NCI-H146 (cell line): Measurements from ENCODE around the gene ENDOD1.
"Not testable (repeated sequence)": the region's sequence is repeated elsewhere in the genome, so short reads cannot be mapped to it uniquely, and the experiment has no call there.

Source experiments
- DNase-seq: peaks from one replicate; lab custom pipeline; 2025; lab: John Stamatoyannopoulos, UW

ENDOD1 gene

DNA sequence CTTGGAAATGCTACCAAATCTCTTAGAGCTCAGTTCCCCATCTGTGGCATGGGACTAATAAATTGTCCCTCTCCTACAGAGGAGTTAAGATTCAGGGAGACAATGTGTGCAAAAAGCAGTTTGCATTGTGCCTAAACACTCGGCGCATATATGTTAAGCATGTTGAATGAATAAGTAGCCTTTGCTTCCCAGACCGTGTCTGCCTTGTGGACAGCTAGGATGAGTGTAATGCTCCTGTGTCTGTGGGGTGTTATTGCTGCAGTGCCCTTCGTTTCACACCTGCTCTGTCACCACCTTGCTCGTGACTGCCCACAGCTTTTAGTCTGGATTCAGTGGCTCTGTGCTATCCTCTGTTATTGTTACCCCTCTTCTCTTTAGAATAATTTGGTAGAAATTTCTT lies 14.1 kb downstream of the ENDOD1 start:
- DNase-seq = no peak

DNA sequence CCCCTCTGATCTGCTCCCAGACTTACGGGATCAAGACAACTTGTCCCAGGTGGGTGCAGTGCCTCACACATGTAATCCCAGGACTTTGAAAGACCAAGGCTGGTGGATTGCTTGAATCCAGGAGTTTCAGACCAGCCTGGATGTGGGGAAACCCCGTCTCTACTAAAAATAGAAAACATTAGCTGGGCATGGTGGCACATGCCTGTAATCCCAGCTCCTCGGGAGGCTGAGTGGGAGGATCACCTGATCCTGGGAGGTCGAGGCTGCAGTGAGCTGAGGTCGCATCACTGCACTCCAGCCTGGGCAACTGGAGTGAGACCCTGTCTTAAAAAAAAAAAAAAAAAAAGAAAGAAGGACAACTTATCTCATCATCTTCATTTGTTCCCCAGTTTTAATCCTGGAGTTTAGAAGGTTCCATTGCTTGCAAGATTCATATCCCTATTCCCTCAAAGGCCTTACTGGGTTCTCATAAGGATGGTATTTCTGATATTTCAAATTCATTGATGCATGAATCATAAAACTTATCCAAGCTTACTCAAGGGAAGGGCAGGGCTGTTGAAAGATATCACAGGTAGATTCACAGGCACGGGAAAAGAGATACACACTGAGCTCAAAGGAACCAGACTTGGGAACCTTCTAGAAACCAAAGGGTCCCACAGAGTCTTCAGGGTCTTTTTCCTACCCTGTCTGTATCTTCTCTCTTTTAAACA lies 14.6 kb downstream of the ENDOD1 start:
- DNase-seq = no peak

DNA sequence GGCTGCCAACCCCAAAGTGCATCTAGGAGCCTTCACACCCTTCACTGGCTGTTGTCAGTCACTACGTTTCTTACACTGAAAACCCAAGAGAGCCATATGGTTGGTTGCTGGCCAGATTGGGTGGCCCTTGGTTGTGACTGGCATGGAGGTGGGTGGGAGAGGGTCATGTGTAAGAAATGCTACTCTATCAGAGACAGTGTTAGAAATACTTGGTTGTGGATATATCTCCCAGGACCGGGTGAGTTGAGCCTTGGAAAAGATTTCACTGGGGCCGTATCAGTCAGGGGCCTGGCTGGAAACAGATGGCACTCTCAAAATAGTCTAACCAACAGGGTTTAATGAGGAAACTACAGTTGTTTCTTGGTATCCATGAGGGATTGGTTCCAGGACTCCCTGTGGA lies 15.2 kb downstream of the ENDOD1 start:
- no peak for DNase-seq

DNA sequence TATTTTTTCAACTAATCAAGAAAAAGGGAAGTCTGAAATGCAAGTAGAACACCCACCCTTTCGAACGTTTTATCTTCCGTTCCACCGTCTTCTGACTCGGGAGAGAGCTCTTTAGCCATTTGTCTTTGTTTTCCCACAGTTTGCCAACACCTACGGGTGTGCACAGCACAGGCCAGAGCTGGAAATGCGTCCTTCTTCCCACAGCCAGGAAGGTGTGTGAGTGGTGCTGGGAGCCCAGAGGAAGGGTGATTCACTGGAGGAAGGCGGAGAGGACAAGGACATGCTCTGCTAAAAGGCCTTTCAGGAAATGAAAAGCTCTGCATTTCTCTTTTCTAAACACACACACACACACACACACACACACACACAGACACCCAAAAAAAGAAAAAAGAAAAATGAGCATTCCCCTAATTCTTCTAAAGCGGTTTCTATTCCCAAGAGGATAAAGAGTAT lies 18.5 kb downstream of the ENDOD1 start:
- no peak for DNase-seq

DNA sequence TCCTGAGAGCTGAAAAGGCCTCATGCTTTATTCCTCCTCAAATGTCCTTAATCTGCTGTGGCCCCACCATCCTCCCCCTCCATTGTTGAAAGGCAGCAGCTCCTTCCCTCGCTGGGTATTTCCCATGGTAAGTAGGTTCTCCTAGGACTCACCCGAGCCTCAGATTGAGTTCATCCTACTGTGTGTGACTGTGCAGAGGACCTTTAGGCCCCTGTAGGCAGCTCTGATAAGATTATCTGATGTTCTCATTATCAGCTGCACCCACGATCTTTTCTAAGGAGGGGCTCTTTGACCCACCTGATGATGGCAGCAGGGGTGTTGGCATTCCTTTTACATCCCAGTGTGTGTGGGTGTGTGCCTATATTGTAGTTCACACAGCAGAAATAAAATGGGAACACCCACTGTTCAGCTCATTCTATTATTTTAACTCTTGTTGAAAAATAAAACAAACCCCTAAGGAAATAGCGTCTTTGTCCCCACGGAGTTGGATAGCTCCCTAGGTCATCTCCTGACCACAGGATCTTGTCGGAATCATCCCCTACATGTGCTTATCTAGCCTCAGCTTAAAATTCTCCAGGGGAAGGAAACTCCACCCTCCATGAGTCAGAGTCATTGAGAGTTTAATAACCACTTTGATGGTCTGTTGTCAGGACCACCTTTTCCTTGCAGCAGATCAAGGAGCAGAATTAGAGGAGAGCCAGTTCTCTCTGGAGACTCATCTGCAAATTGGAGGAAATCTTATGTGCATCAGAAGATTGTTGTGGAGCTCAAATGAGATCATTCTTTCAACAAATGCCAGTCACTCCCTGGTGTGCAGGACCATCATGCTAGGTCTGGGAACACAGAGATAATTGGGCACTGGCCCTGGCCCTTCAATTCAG lies 19.3 kb downstream of the ENDOD1 start:
- DNase-seq = no peak

DNA sequence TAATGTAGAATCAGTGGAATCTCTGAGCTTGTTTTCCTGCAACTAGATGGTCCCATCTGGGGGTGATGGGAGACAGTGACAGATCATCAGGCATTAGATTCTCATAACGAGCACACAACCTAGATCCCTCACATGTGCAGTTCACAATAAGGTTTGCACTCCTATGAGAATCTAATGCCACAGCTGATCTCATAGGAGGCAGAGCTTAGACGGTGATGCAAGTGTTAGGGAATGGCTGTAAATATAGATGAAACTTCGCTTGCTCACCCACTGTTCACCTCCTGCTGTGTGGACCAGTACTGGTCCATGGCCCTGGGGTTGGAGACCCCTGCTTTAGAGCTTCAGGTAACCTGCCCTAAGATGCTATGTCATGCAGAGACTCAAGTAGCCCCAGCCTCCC lies 21.8 kb downstream of the ENDOD1 start:
- DNase-seq = not testable (repeated sequence)

DNA sequence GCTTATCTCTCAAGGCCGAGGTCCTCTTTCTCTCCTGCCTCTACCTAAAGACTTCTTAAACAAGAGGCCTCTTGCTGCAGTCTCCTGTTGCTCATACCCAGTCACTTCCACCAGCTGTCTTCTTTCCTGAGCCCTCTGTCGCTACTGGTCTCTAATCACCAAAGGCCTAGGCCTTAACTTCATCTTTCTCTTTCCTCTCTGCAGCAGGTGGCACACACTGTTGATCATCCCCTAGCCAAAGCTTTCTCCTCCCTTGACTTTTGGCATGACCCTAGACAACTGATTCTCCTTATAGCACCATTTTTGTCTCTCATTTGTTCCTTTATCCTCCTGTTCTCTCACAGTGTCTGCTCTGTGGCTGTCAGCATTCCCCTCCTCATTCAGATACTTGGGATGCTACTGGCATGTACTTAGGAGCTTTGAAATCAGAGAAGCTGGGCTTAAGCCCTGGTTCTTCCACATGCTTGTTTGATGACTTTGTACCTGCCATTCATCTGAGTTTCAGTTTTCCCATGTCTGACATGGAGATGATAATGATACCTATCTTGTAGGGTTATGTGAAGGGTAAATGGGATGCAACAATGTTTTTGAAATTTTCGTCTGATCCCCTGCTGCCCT lies 22.4 kb downstream of the ENDOD1 start:
- no peak for DNase-seq

DNA sequence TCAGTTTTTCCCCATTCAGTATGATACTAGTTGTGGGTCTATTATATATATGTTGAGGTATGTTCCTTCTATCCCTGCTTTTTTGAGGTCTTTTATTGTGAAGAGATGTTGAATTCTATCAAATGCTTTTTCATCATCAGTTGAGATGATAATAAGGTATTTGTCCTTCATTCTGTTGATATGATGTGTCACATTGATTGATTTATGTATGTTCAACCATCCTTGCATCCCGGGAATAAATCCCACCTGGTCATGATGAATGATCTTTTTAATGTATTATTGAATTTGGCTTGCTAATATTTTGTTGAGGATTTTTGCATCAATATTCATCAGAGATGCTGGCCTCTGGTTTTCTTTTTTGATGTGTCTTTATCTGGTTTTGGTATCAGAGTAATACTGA lies 26.0 kb downstream of the ENDOD1 start:
- no peak for DNase-seq

DNA sequence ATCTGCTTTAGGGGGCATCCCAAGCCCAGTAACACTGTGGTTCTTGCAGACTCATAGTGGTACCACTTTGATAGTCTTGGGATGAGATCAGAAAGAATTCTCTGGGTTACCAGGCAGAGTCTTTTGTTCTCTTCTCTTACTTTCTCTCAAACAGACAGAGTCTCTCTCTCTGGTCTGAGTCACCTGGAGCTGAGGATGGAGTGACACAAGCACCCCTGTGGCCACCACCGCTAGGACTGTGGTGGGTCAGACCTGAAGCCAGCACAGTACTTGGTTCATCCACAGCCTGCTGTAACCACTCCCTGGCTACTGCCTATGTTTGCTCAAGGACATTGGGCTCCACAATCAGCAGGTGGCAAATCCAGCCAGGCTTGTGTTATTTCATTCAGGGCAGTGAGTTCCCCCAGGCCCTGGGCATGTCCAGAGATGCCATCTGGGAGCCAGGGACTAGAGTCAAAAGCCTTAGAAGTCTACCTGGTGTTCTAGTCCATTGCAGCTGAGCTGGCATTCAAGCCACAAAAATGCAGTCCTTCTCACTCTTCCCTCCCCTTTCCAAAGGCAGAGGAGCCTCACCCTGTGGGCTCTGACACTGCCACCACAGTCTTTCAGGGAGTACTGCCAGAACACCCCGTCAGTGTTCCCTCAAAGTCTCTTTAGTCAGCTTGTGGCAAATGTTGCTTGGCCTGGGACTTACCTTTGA lies 29.9 kb downstream of the ENDOD1 start:
- no peak for DNase-seq

DNA sequence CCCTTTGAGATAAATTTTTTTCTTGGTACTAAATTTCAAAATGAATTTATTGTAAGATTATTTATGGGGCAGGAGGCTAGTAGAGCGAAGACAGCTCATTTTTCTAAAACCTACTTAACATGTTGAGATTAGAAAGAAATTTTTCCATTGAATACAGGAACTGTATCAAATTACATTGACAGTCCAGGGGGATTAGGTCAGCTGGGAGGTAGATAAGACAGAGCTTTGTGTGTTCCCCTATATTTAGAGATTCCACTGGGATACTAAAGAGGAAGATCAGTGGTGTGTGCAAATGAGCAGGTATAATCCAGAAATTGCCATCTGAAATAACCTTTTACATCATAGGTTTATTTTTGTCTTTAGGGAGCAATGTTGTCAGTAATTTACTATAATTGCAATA lies 32.1 kb downstream of the ENDOD1 start:
- DNase-seq = no peak

DNA sequence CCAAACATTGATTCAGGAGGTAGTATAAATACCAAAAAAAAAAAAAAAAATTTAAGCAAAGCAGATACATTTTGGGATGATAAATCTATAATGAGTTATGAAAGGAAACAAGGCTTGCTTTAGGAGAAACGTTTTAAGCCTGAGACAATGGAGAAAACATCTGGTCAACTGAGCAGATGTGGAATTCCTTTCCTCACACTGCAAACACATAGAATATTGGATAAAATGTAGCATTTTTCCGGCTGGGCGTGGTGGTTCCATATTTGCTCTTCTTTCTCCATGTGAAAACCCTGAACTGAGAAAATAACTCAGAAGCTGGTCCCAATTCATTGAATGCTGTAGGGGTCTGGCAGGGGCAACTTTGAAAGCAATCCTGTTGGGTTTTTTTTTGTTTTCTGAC lies 33.9 kb downstream of the ENDOD1 start:
- no peak for DNase-seq

DNA sequence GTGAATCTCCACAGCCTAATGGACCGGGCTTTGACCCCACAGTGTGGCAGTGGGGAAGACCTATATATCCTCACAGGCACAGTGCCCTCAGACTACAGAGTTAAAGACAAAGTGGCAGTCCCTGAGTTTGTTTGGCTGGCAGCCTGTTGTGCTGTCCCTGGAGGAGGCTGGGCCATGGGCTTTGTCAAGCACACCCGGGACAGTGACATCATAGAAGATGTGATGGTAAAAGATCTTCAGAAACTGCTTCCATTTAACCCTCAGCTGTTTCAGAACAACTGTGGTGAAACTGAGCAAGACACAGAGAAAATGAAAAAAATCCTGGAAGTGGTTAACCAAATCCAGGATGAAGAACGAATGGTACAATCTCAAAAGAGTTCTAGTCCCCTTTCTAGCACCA lies 39.0 kb downstream of the ENDOD1 start:
- DNase-seq = no peak

DNA sequence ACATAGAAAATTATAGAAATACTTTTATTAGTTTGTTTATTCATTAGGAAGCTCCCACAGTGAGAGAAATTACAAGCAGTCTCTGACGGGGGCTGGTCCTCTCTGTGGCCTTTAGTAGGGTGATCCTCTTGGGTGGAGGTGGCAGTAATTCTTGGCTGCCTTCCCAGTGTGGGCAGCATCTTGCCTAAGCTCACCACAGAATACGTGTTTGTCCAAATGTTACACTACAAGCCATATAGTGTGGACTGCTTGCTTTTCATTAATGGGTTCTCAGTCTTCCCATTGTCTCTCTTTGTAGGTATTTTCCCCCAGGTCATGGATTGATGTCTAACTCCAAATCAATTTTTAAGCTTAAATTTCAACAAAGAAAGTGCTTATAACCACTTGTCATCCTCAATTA lies 43.3 kb downstream of the ENDOD1 start:
- no peak for DNase-seq

DNA sequence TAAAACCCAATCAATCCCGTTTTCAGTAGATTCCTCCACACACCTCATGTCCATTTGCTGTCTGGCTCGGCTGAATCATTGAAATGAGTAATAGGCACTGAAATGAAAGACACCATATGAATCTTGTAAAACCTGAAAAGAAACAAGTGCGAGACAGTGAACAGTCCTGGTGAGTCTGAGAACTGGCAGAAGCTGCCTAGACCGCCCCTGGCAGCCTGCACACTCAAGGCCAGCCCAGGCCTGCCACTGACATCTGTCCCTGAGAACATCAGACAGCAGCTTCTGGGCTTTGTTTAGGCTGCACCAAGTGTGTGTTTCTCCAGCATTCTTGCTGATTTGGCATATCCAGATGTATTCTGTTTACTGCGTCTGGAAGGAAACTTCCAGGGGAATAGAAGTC lies 44.8 kb downstream of the ENDOD1 start:
- DNase-seq = no peak

DNA sequence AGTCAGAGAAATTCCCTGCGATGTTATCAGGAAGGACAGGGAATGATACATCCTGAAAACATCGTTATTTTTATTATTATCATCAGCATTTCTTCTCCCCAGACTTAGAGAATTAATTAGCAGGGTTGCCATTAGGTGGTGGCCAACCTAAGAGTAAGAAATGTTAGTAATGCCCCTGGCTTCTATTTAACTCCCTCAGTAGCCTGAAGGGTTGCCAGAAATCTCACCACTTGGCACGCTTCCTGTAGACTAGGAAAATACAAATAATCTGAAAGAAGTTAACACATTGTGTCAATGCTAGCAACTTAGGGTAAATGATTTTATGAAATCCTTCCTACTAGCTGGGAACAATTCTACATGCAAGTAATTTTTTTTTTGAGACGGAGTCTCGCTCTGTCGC lies 45.5 kb downstream of the ENDOD1 start:
- no peak for DNase-seq

DNA sequence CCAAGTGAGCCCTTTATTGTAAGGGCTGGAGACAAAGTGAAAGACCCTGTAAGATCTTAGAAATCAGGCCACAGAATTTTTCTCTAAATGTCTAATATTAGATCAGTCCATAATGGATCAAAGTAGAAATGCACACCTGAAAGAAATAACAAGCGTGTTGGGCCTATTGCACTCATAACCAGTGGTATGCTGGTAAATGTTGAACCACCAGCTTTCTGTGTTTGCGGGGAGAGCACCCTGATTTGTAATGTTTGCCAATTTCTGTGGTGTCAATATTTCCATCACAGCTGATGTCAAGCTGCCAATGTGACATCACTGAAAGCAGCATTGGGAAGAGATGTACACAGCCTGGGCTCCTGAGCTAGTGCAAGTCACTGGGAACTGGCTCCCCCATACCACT lies 46.2 kb downstream of the ENDOD1 start:
- no peak for DNase-seq

DNA sequence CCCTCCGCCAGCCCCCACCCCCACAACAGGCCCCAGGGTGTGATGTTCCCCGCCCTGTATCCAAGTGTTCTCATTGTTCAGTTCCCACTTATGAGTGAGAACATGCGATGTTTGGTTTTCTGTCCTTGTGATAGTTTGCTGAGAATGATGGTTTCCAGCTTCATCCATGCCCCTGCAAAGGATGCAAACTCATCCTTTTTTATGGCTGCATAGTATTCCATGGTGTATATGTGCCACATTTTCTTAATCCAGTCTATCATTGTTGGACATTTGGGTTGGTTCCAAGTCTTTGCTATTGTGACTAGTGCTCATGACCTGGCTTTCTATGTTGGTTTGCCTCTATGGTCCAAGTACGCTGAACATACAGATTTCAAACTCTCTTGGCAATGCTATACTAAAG lies 47.1 kb downstream of the ENDOD1 start:
- not testable (repeated sequence) for DNase-seq

DNA sequence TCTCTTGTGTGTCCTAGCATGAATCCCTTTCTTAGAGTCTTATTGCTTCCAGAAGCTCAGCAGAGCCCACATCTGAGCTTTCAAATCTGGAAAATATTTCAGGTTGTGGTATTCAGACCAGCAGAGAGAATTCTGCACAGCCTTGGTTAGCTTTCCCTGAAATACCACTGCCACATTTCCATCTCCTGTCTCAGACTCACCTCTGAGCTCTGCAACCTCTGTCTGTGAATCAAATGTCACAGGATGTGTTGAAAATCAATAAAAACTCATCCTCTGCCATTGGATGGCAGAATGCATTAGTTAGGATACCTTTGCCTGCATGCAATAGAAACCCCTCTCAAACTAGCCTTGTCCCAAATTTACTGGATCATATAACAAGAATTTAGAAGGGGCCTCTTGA lies 47.7 kb downstream of the ENDOD1 start:
- no peak for DNase-seq

DNA sequence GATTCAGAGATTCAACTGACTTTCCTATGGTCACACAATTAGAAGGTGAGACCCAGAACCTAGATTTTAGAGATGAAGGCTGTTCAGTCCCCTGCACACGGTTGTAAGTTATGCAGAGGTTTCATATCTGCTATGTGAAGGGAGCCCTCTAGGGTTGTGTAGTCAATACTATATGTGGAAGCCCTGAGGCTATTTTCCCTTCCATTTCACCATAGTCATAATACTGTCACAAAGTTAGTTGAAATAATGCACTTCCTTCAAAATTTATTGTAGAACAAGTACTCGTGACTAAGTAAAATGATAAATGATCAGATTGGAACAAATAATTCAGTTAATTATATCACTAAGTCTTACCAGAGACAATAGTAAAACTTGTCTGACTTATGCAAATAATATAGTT lies 48.8 kb downstream of the ENDOD1 start:
- no peak for DNase-seq

DNA sequence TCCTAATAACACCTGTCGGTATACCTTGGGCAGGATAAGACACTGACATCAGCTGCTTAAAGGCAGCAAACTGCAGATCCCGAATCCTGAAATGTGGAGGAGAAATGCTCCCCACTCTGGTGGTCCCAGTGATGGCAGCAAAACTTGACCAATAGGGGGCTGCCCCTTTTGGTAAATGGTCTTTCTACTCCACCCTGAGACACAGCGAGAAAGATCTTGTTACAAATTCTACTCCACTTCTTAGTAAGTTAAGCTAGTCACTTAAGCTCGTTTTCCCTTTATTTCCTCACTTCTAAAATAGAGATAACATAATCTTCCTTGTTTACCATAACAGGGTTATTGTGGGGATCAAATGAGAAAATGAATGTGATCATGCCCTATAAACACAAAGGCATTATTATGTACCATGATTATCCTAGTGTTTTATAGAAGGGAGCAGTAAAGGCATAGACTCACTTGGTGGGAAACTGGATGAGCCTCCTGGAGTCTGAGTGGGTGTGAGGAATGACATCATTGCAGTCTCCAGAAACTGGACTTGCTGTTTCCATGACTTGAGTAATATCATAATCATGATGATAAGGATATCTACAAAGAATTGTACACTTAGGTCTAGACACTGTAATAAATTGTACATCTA lies 50.9 kb downstream of the ENDOD1 start:
- no peak for DNase-seq

DNA sequence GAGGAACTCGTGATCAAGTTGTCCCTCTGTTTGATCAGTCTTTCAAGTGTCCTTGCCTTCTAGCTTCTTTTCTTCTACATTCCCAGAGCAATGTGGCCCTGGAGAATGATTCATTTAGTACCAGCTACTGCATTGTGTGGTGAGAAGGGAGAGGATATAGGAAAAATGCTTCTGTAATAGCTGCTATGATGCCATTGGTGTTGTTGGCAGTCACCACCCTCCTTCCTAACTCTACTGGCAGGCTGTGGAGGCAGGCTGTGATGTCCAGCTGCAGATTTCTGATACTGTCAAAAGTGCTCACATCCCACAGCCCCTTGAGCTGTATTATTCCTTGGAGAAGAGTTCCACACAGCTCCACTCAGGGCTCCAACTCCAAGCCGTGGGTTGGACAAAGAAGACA lies 52.8 kb downstream of the ENDOD1 start:
- DNase-seq = no peak

DNA sequence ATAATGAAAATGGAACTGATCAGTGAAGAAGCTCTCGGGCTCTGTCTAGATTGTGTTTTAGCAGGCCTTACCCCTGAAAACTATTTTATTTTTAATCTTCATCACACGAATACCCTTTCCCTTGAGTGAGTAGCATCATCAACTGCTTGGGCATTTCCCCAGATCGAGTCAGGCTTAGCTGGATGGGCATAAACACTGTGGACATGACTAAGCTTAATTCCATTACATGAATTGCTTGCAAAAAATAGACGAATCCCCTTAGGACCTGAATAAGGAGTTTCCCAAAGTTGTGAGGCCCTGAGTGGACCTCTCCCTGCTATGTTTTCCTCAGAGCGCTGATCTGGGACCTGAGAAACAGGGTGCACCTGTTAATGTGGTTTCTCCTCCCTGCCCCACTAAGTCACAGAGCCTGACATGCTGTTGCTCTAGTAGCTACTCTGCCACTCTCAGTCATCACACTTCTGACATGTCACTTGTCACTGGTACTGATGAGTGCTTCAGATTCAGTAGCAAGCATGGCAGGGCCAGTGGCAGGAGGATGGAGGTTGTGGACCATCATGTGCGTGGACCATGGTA lies 53.5 kb downstream of the ENDOD1 start:
- no peak for DNase-seq
